ENCODE data around the gene PPTC7.

Gene PPTC7

GRCh38 chr12:110498984-110499706, 84.0 kb downstream of the PPTC7 start:
- no peak for TF ChIP-seq SPI1 (IDR thresholded peaks at IDR 0.05; ENCODE audit: borderline replicate concordance, low read depth)
- TF ChIP-seq GABPA (IDR thresholded peaks at IDR 0.05; ENCODE audit: low read depth), result no peak
- TF ChIP-seq CTCF (IDR thresholded peaks at IDR 0.05; ENCODE audit: insufficient read depth, low read length), result no peak
- TF ChIP-seq REST (IDR thresholded peaks at IDR 0.05; ENCODE audit: insufficient replicate concordance, low read depth), result no peak
- H3K4me3 ChIP-seq (replicated peaks; ENCODE audit: insufficient read depth, low read length), result no peak overlapping the region
- peak overlapping the region; percentile 98 for H3K27ac ChIP-seq (replicated peaks)
- DNase-seq (ENCODE audit: low read depth in 1 of 2, low spot score in 1 of 2), result peak; percentile 56 to 77
- no peaks in the 10 kb centered on the region for H3K27me3 ChIP-seq (ENCODE audit: insufficient read depth, poor library complexity, severe bottlenecking)

All from HL-60 (cell line).